GM21515 (cell line): ENCODE results near the gene PER2.

Source experiments
- ATAC-seq: cut with Tn5 transposase; IDR thresholded peaks from one replicate; pipeline ENCODE4 v1.9.1; 2021; ENCODE audit not compliant: unreplicated experiment

Gene PER2

DNA sequence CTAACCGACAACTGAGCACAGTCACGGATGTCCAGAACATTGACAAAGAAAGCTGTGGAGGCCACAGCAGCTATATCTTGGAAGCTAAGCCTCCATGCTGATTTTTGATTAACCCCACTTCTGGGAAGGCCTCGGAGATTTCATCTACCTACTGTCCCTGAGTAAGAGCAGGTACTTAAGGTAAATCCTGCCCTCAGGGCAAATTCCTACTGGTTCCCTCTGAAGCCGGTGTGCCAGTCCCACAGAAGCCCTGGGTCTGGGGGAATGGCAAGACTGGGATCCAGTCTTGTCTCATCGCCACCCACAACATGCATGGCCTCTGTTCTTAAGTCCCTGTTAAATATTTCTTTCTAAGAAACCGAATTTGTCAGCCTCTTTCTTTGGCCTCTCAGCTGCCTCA, 18.7 kb downstream of the PER2 start:
- no peak for ATAC-seq

DNA sequence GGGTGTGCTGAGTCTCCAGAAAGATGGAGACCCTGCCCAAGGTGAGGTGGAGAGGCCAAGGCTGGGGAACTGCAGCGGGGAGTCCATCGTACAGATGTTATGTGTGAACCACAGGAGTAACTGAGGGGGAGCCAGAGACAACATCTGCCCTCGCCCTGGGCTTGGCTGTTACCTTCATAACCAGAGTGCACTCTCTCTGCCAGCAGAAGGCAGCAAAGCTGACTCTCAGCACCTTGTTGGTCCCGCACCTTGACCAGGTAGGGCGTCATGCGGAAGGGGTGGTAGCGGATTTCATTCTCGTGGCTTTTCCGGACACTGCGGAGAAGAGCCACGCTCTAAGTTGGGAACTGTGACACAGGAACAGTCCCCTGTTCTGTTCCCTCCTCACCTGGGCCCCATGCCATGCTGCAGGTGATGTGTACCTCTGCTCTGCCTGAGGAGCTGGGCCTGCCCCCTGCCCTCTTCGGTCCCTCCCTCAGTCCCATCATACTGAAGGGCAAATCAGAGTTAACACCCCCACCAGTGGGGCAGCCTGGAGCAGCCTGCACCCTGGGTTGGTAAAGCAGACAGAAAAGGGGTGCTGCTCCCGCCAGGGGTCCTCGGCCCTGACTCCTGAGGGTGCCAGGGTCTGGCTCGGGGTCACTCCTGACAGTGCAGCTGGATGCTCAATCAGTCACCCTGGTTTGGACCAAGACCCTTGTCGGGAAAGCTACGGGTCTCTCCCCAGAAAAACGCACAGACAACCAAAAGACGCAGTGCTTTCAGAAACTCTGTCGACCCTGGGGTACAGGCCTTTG, 20.3 kb downstream of the PER2 start:
- no peak for ATAC-seq

DNA sequence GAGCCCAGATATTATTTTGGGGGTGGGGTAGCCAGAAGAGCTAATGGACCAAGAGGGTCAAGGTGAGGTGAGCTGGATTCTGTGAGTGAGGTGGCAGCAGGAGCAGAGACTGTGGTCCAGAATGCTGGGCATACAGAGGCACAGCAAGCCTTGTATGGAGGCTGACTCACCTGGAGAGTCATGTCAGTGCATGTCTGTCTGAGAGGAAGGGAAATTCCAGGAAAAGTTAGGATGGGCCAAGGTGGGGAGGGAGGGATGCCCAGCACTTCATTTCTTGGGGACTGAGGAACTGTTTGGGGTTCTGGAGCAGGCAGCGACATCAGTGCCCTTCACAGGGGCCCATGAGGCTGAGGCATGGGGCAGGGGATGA, 21.1 kb downstream of the PER2 start:
- no peak for ATAC-seq

DNA sequence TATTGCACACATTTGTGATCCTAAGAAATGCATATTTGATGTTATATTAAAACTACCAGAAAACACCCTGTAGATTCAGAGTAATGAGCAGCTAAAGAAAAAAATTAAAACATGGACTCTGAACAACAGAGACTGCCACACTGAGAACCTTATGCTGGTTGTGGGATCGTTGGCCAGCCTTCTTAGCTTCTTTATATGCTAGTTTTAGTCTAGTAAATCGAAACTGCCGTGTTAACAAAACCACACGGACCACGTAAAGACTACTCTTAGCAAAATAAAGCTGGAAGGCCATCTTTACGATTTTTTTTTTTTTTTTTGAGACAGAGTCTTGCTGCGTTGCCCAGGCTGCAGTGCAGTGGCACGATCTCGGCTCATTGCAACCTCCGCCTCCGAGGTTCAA, 22.8 kb downstream of the PER2 start:
- ATAC-seq, result no peak

DNA sequence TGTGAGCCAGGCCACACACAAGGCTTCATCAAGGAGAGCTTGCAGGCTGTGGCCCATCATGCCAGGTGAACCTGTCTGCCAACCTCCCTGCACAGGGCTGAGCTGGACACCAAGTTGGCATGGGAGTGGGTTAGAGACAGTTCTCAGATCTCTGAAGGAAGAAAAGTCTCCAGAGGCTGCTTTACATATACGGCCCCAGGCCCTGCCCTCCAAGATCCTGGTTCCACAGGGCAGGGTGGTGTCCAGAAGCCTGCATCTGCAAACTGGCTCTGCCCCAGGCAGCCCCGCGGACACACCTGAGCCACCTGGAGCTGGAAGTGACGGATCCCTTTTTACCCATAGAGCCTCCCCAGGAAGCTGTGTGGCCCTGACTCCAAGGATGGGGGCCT, 24.3 kb downstream of the PER2 start:
- ATAC-seq, result no peak

DNA sequence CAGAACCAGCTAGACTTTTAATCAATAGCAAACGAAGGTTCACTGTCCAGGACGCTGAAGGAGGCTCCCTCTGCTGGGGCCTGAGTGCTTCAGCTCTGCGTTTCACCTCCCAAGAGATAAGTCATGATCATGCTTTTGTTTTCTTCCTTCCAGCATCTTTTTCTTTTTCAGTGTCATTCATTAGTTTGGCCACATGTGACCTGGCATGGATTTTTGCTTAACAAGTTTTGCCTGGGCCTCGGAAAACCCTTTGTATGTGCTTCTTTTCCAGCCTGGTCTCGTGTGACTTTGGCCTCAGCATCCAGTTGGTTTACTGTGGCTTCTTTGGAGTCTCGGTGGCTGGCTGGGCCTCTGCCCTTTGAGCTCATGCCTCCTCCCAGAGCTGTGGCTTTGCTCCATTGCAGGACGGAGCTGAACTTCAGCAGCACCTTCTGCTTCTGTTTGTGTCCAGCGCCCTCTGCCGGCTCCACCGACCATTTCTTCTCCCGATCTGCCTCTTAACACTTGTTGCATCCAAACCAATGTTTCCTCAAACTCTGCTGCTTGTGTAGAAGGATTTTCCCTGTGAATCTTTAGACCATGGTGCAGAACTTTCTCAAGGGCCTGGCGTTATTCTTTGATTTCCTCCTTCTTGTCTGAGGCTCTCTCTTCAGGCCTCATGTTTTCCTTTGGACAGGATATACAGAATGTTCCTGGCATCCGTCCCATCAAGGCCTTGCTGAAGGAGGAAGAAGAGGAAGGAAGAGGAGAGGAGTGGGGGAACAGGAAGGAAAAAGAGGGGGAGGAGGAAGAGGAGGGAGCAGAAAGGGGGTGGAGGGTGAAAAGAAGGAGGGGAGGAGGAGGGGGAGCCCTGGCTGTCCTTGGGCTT, 25.0 kb downstream of the PER2 start:
- peak; percentile 49 for ATAC-seq

DNA sequence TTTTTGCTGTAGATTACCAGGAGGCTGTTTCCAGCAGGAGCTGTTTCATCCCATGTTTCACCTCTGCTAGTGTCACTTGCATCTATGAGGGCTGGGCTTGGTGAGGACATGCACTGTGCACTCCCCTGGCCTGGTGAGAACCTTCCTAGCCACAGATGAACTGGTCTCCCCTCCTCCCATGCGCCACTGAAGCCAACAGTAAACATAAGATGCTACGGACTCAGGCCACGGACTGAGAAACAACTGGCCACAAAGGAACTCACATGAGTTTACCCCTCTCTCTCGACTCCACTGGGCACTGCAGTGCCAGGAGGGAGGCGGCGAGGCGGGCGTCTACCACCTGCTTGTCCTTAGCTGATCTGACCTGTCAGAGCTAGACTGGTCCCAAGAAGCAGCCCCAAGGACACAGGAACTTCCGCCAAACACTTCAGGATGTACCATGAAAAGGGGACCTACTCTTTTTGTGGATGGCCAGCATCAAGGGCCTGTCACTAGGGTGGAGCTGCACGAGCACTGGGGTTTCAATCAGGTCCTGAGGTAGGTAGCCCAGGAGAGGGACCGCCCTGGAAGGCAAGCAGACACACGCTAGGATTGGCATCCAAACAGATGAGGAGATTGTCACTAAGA, 25.8 kb downstream of the PER2 start:
- no peak for ATAC-seq

DNA sequence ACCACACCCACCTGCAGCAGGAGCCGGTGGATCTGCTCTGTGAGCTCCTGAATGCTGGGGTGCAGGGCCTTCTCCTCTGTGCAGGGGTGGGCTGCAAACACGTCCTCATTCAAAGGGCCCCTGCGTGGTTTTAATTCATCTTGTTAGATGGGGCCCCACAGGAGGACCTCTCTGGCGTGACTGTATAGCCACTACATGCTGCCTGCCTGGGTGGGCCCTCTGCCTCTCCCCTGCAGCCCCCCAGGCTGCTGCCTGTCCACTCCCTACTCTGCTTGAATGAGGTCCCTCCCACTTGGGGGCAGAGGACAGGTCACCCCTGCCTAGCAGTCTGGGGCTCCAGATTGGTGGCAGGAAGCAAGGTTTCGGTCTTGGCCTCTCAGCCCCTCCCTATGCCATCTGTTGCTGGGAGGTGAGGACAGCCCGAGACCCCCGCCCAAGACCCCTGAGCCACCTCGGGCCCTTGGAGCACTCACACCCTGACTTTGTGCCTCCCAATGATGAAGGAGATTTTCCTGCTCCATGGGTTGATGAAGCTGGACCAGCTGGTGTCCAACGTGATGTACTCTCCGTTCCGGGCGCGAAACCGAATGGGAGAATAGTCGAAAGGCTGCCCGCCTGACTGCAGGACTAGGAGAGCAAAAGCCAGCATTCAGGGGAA, 26.6 kb downstream of the PER2 start:
- no peak for ATAC-seq

DNA sequence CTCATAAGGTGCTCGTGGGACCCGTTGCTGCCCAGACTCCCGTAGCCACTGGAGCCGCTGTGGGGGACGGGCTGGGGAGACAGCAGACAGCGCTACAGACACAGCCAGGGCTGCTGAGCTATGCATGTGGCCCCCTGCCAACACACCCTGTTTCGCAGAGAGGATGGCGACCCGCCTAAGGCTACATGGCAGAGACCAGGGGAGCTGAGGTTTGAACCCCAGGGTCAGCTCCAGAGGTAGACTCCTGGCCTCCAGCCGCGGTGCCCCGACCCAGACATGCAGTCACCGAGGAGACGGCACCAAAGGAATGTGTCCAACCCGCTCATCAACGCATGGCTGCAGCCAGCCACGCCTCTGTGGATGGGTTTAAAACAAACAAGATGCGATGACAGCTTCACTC, 27.5 kb downstream of the PER2 start:
- ATAC-seq, result no peak

DNA sequence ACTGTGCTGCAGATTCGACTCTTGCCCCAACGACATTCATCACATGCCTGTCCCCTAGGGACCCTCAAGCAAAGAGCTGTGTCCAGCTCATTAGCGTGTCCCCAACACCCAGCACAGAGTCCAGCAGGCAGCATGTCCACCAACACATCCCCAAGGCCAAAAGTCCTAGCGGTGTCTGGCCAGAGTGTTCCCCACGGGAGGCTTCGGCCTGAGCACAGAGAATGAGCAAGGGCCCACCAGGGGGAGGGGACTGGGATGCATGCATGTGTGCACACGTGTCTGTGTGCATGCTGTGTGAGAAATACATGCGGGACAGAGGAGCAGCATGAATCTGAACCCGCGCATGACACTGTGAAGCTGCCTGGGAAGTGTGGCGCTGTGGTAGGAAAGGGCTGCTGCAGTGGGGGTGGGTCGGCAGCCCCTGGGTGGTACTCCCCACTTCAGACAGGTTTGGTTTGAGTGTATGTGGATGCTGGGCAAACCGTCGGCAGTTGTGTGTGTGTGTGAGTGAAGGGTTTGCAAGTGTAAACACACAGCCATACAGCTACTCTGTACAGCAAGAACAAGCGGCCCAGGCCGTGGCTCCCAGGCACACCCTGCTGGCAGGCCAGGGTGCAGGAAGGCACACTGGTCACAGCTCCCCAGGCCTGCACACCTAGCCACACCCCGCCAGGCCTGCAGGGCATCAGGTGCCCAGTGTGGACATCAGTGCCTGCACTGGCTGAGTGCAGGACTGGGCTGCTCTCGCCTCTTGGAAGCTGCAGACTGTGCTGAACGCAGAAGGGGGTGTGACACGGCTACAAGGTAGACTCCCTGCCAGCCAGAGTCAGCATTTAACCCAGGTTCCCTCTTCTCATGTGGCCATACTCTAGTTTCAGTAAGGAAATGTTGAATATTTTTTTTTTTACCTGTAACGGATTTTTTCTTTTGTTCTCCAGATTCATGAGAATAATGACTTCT, 29.1 kb downstream of the PER2 start:
- ATAC-seq, result no peak

DNA sequence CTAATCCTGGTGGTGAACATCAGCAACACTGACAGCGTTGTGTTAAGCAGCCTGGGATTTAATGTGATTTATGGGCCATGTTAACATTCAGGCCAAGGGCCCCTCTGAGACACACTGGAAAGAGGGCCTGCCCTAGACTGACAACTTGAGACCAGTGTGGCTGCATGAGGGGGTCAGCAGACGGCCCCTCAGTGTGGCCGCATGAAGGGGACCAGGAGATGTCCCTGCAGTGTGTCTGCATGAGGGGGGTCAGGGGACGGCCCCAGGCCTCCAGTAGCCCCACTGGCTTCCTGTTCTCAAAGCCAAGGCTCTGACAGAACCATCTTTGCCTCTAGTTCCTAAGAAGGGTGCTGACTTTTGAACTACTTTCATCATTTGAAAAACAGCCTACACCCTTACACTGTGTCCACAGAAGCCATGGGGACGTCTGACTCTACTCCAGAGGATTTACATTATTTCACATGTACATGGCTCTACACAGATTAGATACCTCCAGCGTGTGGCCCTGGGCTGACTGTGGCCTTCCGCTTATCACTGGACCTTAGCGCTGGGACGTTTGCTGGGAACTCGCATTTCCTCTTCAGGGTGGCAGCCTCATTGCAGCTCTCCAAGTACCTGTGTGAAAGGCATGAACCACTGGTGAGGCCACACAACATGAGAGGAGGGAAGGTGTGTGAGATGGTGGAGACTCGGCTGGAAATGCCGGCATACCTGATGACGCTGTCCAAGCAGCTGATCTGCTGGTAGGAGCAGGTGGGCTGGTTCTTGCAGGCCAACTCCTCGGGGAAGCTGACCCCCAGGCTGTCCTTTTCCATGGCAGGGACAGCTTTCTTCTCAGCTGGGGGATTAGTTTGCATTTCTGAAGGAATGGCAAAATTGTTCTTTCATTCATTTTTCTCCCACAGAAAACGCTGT, 30.4 kb downstream of the PER2 start:
- no peak for ATAC-seq

DNA sequence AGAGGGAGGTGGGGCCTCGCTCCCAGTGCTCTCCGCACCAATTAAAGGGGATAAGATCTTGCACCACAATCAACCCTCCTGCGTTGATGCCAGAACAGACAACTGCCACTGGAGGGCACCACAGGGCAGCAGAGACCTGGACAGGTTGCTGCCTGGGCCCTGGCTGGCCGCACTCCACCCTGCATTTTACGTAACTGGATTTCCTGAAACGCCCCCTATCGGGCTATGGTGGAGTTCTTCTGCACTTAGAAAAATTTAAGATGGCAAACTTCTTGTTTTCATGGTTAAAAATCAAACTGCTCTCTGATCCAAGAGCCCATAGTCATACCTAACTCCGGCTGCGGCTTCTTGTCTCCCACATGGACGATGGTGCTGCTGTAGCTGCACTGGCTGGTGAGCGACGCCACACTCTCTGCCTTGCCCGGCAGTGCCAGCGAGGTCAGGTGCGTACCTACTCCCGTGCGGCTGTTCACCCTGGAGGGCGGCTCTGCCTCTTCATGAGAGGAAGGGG, 31.8 kb downstream of the PER2 start:
- no peak for ATAC-seq

DNA sequence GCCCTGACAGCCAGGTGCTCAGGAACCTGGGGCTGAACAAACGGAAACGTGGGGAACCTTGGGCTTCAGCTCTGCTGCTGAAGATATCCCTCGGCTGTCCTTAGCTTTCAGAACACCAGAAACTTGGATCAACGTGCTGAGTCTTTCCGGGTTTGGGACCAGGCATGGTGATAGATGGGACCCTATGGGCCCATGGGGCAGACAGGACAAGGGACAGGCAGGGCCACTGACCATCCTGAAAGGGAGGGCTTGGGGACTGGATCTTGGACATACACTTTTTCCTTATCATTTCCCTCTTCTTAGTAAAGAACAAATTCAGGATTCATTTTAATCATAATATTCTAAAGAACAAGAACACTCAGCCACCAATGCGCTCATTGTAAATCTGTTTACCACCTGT, 32.3 kb downstream of the PER2 start:
- no peak for ATAC-seq

DNA sequence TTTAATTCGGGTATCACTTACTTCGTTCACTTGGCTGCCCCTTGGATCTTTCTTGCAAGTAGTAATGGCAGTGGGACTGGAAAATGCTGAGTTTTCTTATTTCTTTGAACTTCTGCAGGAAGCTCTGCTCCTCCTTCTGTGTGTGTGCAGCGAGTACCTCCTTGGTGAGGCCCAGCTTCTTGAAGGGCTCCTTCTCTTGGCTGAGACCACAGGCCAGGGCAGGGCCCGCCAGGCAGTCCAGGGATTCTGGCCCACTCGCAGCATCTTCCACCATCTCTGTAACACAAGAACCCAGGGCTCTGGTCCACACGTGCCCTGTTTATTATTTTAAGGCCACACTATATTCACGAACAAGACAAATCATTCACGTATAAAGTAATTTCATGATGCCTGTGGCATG, 32.8 kb downstream of the PER2 start:
- ATAC-seq, result no peak

DNA sequence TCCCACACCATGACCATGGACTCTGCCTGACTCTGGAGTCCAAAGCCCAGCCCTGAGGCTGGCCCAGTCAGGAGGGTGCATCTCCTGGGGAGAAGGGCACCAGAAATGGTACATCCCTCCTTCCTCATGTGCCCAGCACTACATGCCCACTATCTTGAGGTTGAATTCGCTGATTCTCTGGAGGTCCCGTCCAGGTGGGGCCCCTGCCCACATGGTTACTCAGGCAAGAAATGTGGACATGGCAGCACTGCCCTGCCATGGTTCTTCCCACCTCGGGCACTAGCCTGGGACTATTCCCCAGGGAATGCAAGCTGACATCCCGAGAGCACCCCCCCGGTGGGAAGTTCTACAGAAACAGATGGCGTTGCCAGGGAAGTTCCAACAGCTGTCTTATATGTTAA, 33.3 kb downstream of the PER2 start:
- no peak for ATAC-seq

DNA sequence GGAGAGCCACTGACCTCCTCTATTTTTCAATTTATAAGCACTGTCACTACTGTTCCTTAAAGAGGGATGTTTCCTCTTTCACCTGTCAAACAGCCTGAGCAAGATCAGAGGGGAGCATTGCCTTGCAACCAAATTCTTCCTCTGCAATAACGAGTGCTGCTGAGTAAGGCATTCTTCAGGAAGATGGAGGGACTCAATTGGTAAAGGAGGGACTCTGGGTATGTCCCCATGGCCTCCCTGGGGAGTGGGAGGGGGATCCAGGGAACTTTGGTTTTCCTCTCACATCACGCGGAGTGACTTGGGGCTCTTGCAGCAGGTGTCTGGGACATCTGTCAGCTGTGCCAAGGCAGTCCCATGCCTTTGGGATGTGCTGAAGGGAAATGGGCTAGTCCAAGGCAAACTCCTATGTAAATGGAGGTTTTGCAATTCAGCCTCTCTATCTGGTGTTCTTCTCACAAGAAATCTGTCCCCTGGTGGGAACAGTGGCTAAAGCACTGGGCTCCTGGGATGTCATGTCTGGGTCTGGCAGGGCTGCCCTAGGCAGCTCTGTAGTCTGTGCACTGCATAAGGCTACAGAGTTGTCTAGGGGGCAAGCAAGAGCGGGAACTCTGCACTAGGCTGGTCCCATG, 34.2 kb downstream of the PER2 start:
- ATAC-seq, result no peak

DNA sequence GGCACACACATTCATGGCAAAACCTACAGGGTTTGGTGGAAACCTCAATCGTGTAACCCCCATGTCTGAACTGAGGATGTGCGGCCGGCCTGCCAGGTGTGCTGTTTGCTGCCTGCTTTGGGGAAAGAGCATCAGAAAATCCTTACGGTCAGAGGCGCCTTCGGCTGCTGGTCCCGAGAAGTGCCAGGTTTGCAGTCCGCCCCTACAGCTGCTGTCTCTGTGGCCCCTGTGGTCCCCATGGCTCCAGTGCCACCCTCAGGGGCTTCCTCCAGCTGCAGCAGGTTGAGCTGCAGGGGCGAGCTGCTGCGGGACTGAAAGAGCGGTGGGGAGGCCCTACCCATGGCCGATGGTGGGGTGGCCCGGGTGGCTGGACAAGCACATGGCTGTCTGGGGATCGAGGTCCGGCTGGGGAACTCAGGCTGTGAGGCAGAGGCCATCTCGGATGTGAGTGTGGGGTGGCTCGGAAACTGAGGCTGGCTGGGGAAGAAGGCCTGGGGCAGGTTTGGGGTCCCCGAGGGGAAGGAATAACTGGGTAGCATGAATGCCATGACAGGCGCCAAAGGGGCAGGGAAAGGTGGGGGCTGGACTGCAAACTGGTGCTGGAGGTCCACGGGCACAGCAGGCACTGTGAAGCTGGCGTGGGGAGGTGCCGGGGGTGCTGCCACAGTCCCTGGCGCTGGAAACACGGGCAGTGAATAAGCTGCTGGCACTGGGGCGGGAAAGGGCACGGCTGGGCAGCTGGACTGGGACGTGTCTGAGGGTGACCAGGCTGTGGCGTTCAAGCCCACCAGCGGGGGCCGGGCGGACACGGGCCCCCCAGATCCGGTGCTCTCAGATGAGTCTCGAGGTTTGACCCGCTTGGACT, 35.4 kb downstream of the PER2 start:
- ATAC-seq, result no peak

DNA sequence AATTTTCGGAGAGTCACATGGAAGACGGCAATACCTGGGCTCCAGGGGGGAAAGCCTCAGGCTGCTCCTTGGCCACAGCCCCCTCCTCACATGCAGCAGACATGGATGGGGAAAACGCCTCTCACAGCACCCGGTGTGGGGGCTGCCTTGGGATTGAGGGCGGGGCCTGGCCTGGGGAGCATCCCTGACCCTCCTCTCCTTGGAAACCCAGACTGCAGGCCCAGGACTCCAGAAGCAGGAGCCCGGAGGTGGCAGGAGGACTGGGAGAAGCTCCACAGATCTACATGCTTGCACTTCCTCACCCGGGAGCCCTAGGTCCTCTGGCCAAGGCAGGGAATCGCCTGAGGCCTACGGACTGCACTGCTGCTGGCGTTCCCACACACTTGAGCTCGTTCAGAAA, 36.4 kb downstream of the PER2 start:
- ATAC-seq, result no peak
